DND-41 (cell line): Measurements from ENCODE around the gene NT5C1A.

Experiments
- ATAC-seq: fragments of 200-7000 bp; cut with Tn5 transposase; 3 replicates; pipeline ENCODE4 v1.9.1; 2021; ENCODE audit warnings: low read depth; ENCODE audit not compliant: insufficient read depth
- DNase-seq: peaks from one replicate; pipeline ENCODE4 v3.0.0-alpha.2; 2020
- H2AFZ ChIP-seq: 2 replicates; pipeline ENCODE4 v1.6.0; 2012; ENCODE audit warnings: low read depth, low read length
- H3K27ac ChIP-seq: 2 replicates; pipeline ENCODE4 v1.5.1; 2012; ENCODE audit warnings: low read length, inconsistent platforms
- H3K27me3 ChIP-seq: fragments of 200-600 bp; sonication (generic); 2 replicates; pipeline ENCODE4 v1.6.0; 2012; ENCODE audit warnings: low read length, mild to moderate bottlenecking, inconsistent platforms; ENCODE audit not compliant: insufficient read depth, poor library complexity
- H3K36me3 ChIP-seq: 2 replicates; pipeline ENCODE4 v1.5.1; 2012; ENCODE audit warnings: low read length, inconsistent platforms; ENCODE audit not compliant: insufficient read depth
- H3K4me1 ChIP-seq: 2 replicates; pipeline ENCODE4 v1.5.1; 2012; ENCODE audit warnings: mild to moderate bottlenecking, low read length; ENCODE audit not compliant: insufficient read depth
- H3K4me2 ChIP-seq: 2 replicates; pipeline ENCODE4 v1.6.0; 2012; ENCODE audit warnings: mild to moderate bottlenecking, moderate library complexity, low read length, inconsistent platforms; ENCODE audit not compliant: insufficient read depth
- H3K4me3 ChIP-seq, 2 experiments: fragments of 200-600 bp in 1 of 2; shearing (Covaris generic) in 1 of 2; 2 replicates each; pipeline ENCODE4 v1.5.1; 2012 to 2016; ENCODE audit warnings: inconsistent platforms in 2 of 2, low read length in 2 of 2, mild to moderate bottlenecking in 2 of 2, low read depth in 1 of 2, moderate library complexity in 1 of 2
- H3K79me2 ChIP-seq: 2 replicates; pipeline ENCODE4 v1.6.0; 2012; ENCODE audit warnings: low read length, inconsistent platforms; ENCODE audit not compliant: insufficient read depth
- H3K9ac ChIP-seq: 2 replicates; pipeline ENCODE4 v1.6.0; 2012; ENCODE audit warnings: low read depth, mild to moderate bottlenecking, inconsistent platforms, low read length, moderate library complexity
- H3K9me3 ChIP-seq: 2 replicates; pipeline ENCODE4 v1.5.1; 2012; ENCODE audit warnings: low read length, moderate library complexity, mild to moderate bottlenecking, inconsistent platforms; ENCODE audit not compliant: insufficient read depth, severe bottlenecking
- H4K20me1 ChIP-seq: 2 replicates; pipeline ENCODE4 v1.6.0; 2012; ENCODE audit warnings: low read length; ENCODE audit not compliant: insufficient read depth
- CTCF ChIP-seq: IDR thresholded peaks from 2 replicates; pipeline ENCODE4 v1.5.1; 2012; ENCODE audit warnings: borderline replicate concordance, low read length, moderate library complexity, mild to moderate bottlenecking; ENCODE audit not compliant: poor library complexity, severe bottlenecking; ENCODE audit errors: extremely low read depth
- EZH2 ChIP-seq: IDR thresholded peaks from 3 replicates; pipeline ENCODE4 v1.6.1; 2012; ENCODE audit warnings: borderline replicate concordance, low read depth, mild to moderate bottlenecking, moderate library complexity, low read length, inconsistent platforms; ENCODE audit not compliant: severe bottlenecking

The NT5C1A gene

GRCh38 chr1:39652554-39652953, 19.4 kb downstream of the NT5C1A start:
- no peak overlapping the region for H3K4me3 ChIP-seq
- no peaks in the 10 kb centered on the region; the same call in 1 of the 2 replicates for H3K4me1 ChIP-seq
- no peak overlapping the region for H3K4me2 ChIP-seq
- peaks cover 3% of the 10 kb centered on the region; the same call in 1 of the 2 replicates for H4K20me1 ChIP-seq
- H3K9ac ChIP-seq: no peak overlapping the region
- no peak for ATAC-seq
- TF ChIP-seq EZH2 (no peak), CTCF (no peak)
- DNase-seq: no peak
- peaks cover 10% of the 10 kb centered on the region for H3K27me3 ChIP-seq
- H2AFZ ChIP-seq: no peak overlapping the region
- H3K9me3 ChIP-seq: no peaks in the 10 kb centered on the region
- H3K79me2 ChIP-seq: no peaks in the 10 kb centered on the region
- H3K27ac ChIP-seq: no peak overlapping the region
- no peaks in the 10 kb centered on the region for H3K36me3 ChIP-seq

GRCh38 chr1:39652105-39652504, 19.8 kb downstream of the NT5C1A start:
- Histone ChIP-seq H3K4me2 (no peak overlapping the region), H2AFZ (no peak overlapping the region), H3K79me2 (no peaks in the 10 kb centered on the region), H3K9me3 (no peaks in the 10 kb centered on the region), H3K36me3 (no peaks in the 10 kb centered on the region), H3K9ac (no peak overlapping the region), H3K27me3 (peaks cover 15% of the 10 kb centered on the region), H3K4me1 (no peaks in the 10 kb centered on the region; the same call in 1 of the 2 replicates), H3K27ac (no peak overlapping the region), H3K4me3 (no peak overlapping the region), H4K20me1 (peaks cover 3% of the 10 kb centered on the region; the same call in 1 of the 2 replicates)
- DNase-seq (no peak), ATAC-seq (no peak)
- TF ChIP-seq CTCF (no peak), EZH2 (no peak)

GRCh38 chr1:39650431-39650830, 21.5 kb downstream of the NT5C1A start:
- H3K79me2 ChIP-seq: no peaks in the 10 kb centered on the region
- peaks cover 15% of the 10 kb centered on the region for H3K27me3 ChIP-seq
- no peak overlapping the region for H3K27ac ChIP-seq
- no peak for ATAC-seq
- no peak for DNase-seq
- no peak overlapping the region for H3K4me3 ChIP-seq
- no peaks in the 10 kb centered on the region for H3K9me3 ChIP-seq
- H2AFZ ChIP-seq: no peak overlapping the region
- H4K20me1 ChIP-seq: peaks cover 3% of the 10 kb centered on the region
- TF ChIP-seq EZH2 (no peak), CTCF (no peak)
- no peaks in the 10 kb centered on the region; the same call in 1 of the 2 replicates for H3K4me1 ChIP-seq
- no peak overlapping the region for H3K9ac ChIP-seq
- H3K4me2 ChIP-seq: no peak overlapping the region
- no peaks in the 10 kb centered on the region for H3K36me3 ChIP-seq

- no peak overlapping the region for H3K4me3 ChIP-seq
- H3K27me3 ChIP-seq: peaks cover 15% of the 10 kb centered on the region
- TF ChIP-seq CTCF (no peak), EZH2 (no peak)
- H3K79me2 ChIP-seq: no peaks in the 10 kb centered on the region
- ATAC-seq: no peak
- H3K4me1 ChIP-seq: no peaks in the 10 kb centered on the region; the same call in 1 of the 2 replicates
- no peaks in the 10 kb centered on the region for H3K9me3 ChIP-seq
- DNase-seq: no peak
- no peak overlapping the region for H3K4me2 ChIP-seq
- no peak overlapping the region for H3K27ac ChIP-seq
- H4K20me1 ChIP-seq: peaks cover 3% of the 10 kb centered on the region
- H2AFZ ChIP-seq: no peak overlapping the region
- no peaks in the 10 kb centered on the region for H3K36me3 ChIP-seq
- H3K9ac ChIP-seq: no peak overlapping the region
Observed at GRCh38 chr1:39649636-39650185, 22.2 kb downstream of the NT5C1A start.
